HK-2 (cell line): ENCODE results near the gene CAPN13.

Experiments used
- DNase-seq: peaks from one replicate; pipeline ENCODE4 v3.0.0-alpha.2; 2018; ENCODE audit not compliant: unreplicated experiment

Gene CAPN13

GRCh38 chr2:30786923-30787685 lies 20.1 kb downstream of the CAPN13 start:
- no peak for DNase-seq

GRCh38 chr2:30784682-30785081 lies 22.6 kb downstream of the CAPN13 start:
- DNase-seq = no peak

- DNase-seq = no peak
Measured at GRCh38 chr2:30781961-30782533, 25.2 kb downstream of the CAPN13 start.

- DNase-seq = no peak
Measured at GRCh38 chr2:30781451-30781850, 25.8 kb downstream of the CAPN13 start.

- no peak for DNase-seq
Measured at GRCh38 chr2:30780776-30781330, 26.4 kb downstream of the CAPN13 start.

- DNase-seq = no peak
Measured at GRCh38 chr2:30778611-30779010, 28.6 kb downstream of the CAPN13 start.

GRCh38 chr2:30777661-30778505 lies 29.4 kb downstream of the CAPN13 start:
- no peak for DNase-seq

- DNase-seq = no peak
Measured at GRCh38 chr2:30776831-30777635, 30.2 kb downstream of the CAPN13 start.

- DNase-seq = no peak
Measured at GRCh38 chr2:30775833-30776232, 31.4 kb downstream of the CAPN13 start.

- no peak for DNase-seq
Measured at GRCh38 chr2:30772021-30772705, 35.1 kb downstream of the CAPN13 start.

GRCh38 chr2:30770816-30771576 lies 36.2 kb downstream of the CAPN13 start:
- DNase-seq = no peak

GRCh38 chr2:30769891-30770462 lies 37.3 kb downstream of the CAPN13 start:
- no peak for DNase-seq

- no peak for DNase-seq
Measured at GRCh38 chr2:30769481-30769780, 37.8 kb downstream of the CAPN13 start.

- DNase-seq = no peak
Measured at GRCh38 chr2:30768708-30769480, 38.4 kb downstream of the CAPN13 start.

- DNase-seq = no peak
Measured at GRCh38 chr2:30768036-30768686, 39.1 kb downstream of the CAPN13 start.

- no peak for DNase-seq
Measured at GRCh38 chr2:30766666-30767065, 40.6 kb downstream of the CAPN13 start.

GRCh38 chr2:30765876-30766470 lies 41.3 kb downstream of the CAPN13 start:
- no peak for DNase-seq

- DNase-seq = no peak
Measured at GRCh38 chr2:30765191-30765590, 42.1 kb downstream of the CAPN13 start.
